H1 (cell line): ENCODE data around the gene CFP.

Source experiments
- CEBPB ChIP-seq: IDR thresholded peaks from 2 replicates; pipeline ENCODE4 v1.6.1; 2012; ENCODE audit warnings: low read depth, low read length
- CTCF ChIP-seq, 3 experiments: IDR thresholded peaks; 1 replicate in 2 of 3; 2 replicates in 1 of 3; pipeline versions ENCODE4 v1.5.1 to v1.6.1; 2011; ENCODE audit warnings: low read length in 3 of 3, mild to moderate bottlenecking in 3 of 3, inconsistent platforms in 2 of 3, low read depth in 1 of 3, moderate library complexity in 1 of 3; ENCODE audit not compliant: insufficient read depth in 1 of 3; ENCODE audit errors: control extremely low read depth in 1 of 3
- EZH2 ChIP-seq: fragments of 200-600 bp; sonication (generic); IDR thresholded peaks from 2 replicates; pipeline ENCODE4 v1.7.1; 2012; ENCODE audit warnings: low read depth, mild to moderate bottlenecking, moderate library complexity, low read length, inconsistent platforms; ENCODE audit not compliant: severe bottlenecking
- FOSL1 ChIP-seq: IDR thresholded peaks from 2 replicates; pipeline ENCODE4 v1.6.1; 2011; ENCODE audit warnings: mild to moderate bottlenecking, low read depth, low read length, moderate library complexity; ENCODE audit not compliant: insufficient read depth
- YY1 ChIP-seq: IDR thresholded peaks from 2 replicates; pipeline ENCODE4 v1.6.1; 2011; ENCODE audit warnings: low read depth, mild to moderate bottlenecking, low read length

- TF ChIP-seq CTCF (IDR thresholded peaks at IDR 0.05; ENCODE audit: control extremely low read depth in 1 of 3, insufficient read depth in 1 of 3, low read depth in 1 of 3, low read length in 3 of 3) (no peak), YY1 (no peak), FOSL1 (no peak), EZH2 (no peak), CEBPB (no peak)
Measured at GRCh38 chrX:47614618-47615017, 15.1 kb downstream of the CFP start.
